K562 (cell line): ENCODE measurements around the gene FAM131C. TPM values are rescaled to one million over a fixed set of nuclear protein-coding genes. Genes with fewer than 3 reads are reported as not detected.

Source experiments
- ASH1L ChIP-seq: fragments of 450-650 bp; IDR thresholded peaks from 2 replicates; pipeline ENCODE4 v1.6.1; 2018; ENCODE audit warnings: borderline replicate concordance, mild to moderate bottlenecking, low read depth; ENCODE audit not compliant: partially characterized antibody
- CCAR2 ChIP-seq: fragments of 200-400 bp; formaldehyde crosslinking; IDR thresholded peaks from 2 replicates; pipeline ENCODE4 v1.6.1; 2017; ENCODE audit warnings: mild to moderate bottlenecking, low read depth, low read length
- ESRRA ChIP-seq: fragments of 450-650 bp; IDR thresholded peaks from 2 replicates; pipeline ENCODE4 v1.6.1; 2014; ENCODE audit warnings: low read depth, mild to moderate bottlenecking, moderate library complexity, borderline replicate concordance
- FOSL1 ChIP-seq: fragments of 200-800 bp; sonication (Bioruptor generic); conservative IDR thresholded peaks from 2 replicates; pipeline ENCODE4 v1.6.1; 2016; ENCODE audit warnings: missing genetic modification characterization, missing compliant biosample characterization
- NCOA1 ChIP-seq: fragments of 450-650 bp; IDR thresholded peaks from 2 replicates; pipeline ENCODE4 v1.6.1; 2016; ENCODE audit warnings: low read depth
- NFATC3 ChIP-seq: fragments of 450-650 bp; IDR thresholded peaks from 2 replicates; pipeline ENCODE4 v1.6.1; 2017; ENCODE audit warnings: mild to moderate bottlenecking
- PML ChIP-seq: IDR thresholded peaks from 2 replicates; pipeline ENCODE4 v1.6.1; 2012; ENCODE audit warnings: low read length, inconsistent platforms
- RBM34 ChIP-seq: fragments of 200-400 bp; formaldehyde crosslinking; IDR thresholded peaks from 2 replicates; pipeline ENCODE4 v1.6.1; 2018; ENCODE audit warnings: low read length, borderline replicate concordance; ENCODE audit not compliant: insufficient read depth
- SNAPC5 ChIP-seq: fragments of 250-450 bp; sonication (Bioruptor Pico); IDR thresholded peaks from 2 replicates; pipeline ENCODE4 v1.8.0; 2021; ENCODE audit warnings: moderate library complexity, mild to moderate bottlenecking, inconsistent platforms
- ZNF696 ChIP-seq: fragments of 250-450 bp; sonication (Bioruptor Pico); conservative IDR thresholded peaks from 2 replicates; pipeline ENCODE4 v1.4.0; 2020; ENCODE audit warnings: mild to moderate bottlenecking, moderate library complexity
- polyA plus RNA-seq, 8 experiments: library from polyadenylated mRNA; depleted of rRNA in 4 of 8; stranded (reverse) in 5 of 8; unstranded in 3 of 8; fragments of >200 nt; fragmentation: Nextera tagmentation in 2 of 8; fragmentation: Illumina TruSeq in 1 of 8; extraction: Ambion mirVana in 2 of 8; extraction: Trizol in 1 of 8; gene quantifications; 2 replicates each; pipeline versions ENCODE4 v1.2.1 to v1.2.3, GENCODE V29; 2011 to 2014; ENCODE audit warnings: inconsistent platforms in 1 of 8, missing spikeins in 1 of 8
- total RNA-seq, 7 experiments: library from RNA; depleted of rRNA in 6 of 7; stranded (reverse); fragments of >200 nt in 6 of 7; fragmentation: Illumina TruSeq in 2 of 7; extraction: Trizol in 2 of 7; gene quantifications; 2 replicates each; pipeline versions ENCODE4 v1.2.1 to v1.2.3, GENCODE V29; 2011 to 2021; ENCODE audit warnings: low replicate concordance in 1 of 7
- TF ChIP-seq, protein P1 (sequence below), 2 experiments: fragments of 450-650 bp in 1 of 2; sonication (generic) in 1 of 2; formaldehyde crosslinking in 1 of 2; IDR thresholded peaks; 2 replicates each; pipeline versions ENCODE4 v1.7.1 to v1.9.0; 2016 to 2022; ENCODE audit warnings: inconsistent platforms in 1 of 2, mild to moderate bottlenecking in 1 of 2, missing genetic modification reagents in 1 of 2
- TF ChIP-seq, protein P2 (sequence below): fragments of 450-650 bp; IDR thresholded peaks from 2 replicates; pipeline ENCODE4 v1.6.1; 2018; ENCODE audit warnings: mild to moderate bottlenecking, low read depth; ENCODE audit not compliant: partially characterized antibody
- TF ChIP-seq, protein P3 (sequence below): fragments of 200-800 bp; sonication (Bioruptor generic); IDR thresholded peaks from 2 replicates; pipeline ENCODE4 v1.6.1; 2017; ENCODE audit warnings: missing genetic modification characterization, missing compliant biosample characterization

FAM131C gene
- total and polyA plus RNA-seq, 9 of the 15 experiments (the other 6 are each of a cell fraction or from before 2014, with no cell fraction given): 0.10 to 0.29 (median 0.16) TPM; not detected in 6

GRCh38 chr1:16055613-16056520 lies 17.6 kb downstream of the FAM131C start (continued):
- TF ChIP-seq, protein P1, sequence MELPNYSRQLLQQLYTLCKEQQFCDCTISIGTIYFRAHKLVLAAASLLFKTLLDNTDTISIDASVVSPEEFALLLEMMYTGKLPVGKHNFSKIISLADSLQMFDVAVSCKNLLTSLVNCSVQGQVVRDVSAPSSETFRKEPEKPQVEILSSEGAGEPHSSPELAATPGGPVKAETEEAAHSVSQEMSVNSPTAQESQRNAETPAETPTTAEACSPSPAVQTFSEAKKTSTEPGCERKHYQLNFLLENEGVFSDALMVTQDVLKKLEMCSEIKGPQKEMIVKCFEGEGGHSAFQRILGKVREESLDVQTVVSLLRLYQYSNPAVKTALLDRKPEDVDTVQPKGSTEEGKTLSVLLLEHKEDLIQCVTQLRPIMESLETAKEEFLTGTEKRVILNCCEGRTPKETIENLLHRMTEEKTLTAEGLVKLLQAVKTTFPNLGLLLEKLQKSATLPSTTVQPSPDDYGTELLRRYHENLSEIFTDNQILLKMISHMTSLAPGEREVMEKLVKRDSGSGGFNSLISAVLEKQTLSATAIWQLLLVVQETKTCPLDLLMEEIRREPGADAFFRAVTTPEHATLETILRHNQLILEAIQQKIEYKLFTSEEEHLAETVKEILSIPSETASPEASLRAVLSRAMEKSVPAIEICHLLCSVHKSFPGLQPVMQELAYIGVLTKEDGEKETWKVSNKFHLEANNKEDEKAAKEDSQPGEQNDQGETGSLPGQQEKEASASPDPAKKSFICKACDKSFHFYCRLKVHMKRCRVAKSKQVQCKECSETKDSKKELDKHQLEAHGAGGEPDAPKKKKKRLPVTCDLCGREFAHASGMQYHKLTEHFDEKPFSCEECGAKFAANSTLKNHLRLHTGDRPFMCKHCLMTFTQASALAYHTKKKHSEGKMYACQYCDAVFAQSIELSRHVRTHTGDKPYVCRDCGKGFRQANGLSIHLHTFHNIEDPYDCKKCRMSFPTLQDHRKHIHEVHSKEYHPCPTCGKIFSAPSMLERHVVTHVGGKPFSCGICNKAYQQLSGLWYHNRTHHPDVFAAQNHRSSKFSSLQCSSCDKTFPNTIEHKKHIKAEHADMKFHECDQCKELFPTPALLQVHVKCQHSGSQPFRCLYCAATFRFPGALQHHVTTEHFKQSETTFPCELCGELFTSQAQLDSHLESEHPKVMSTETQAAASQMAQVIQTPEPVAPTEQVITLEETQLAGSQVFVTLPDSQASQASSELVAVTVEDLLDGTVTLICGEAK (IDR thresholded peaks at IDR 0.05): peak; percentile 26; the same call in 1 of the 2 replicates
- TF ChIP-seq, protein P1 (CRISPR knock-in tag; IDR thresholded peaks at IDR 0.05): no peak
- TF ChIP-seq, protein P2, sequence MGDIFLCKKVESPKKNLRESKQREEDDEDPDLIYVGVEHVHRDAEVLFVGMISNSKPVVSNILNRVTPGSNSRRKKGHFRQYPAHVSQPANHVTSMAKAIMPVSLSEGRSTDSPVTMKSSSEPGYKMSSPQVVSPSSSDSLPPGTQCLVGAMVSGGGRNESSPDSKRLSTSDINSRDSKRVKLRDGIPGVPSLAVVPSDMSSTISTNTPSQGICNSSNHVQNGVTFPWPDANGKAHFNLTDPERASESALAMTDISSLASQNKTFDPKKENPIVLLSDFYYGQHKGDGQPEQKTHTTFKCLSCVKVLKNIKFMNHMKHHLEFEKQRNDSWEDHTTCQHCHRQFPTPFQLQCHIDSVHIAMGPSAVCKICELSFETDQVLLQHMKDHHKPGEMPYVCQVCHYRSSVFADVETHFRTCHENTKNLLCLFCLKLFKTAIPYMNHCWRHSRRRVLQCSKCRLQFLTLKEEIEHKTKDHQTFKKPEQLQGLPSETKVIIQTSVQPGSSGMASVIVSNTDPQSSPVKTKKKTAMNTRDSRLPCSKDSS: no peak
- TF ChIP-seq PML (no peak), SNAPC5 (CRISPR knock-in tag) (no peak), RBM34 (no peak), ASH1L (no peak), CCAR2 (no peak), NFATC3 (0 out of 2 replicates have a peak, but pooled peaks have one; percentile 25), ZNF696 (CRISPR knock-in tag) (no peak), FOSL1 (tag) (0 out of 2 replicates have a peak, but pooled peaks have one; percentile 16), ESRRA (peak; percentile 51; the same call in 1 of the 2 replicates), NCOA1 (0 out of 2 replicates have a peak, but pooled peaks have one; percentile 29)
- TF ChIP-seq, protein P3, sequence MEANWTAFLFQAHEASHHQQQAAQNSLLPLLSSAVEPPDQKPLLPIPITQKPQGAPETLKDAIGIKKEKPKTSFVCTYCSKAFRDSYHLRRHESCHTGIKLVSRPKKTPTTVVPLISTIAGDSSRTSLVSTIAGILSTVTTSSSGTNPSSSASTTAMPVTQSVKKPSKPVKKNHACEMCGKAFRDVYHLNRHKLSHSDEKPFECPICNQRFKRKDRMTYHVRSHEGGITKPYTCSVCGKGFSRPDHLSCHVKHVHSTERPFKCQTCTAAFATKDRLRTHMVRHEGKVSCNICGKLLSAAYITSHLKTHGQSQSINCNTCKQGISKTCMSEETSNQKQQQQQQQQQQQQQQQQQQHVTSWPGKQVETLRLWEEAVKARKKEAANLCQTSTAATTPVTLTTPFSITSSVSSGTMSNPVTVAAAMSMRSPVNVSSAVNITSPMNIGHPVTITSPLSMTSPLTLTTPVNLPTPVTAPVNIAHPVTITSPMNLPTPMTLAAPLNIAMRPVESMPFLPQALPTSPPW (CRISPR knock-in tag): peak; percentile 73
